ENCODE measurements around the gene WDR27.
"Not testable (repeated sequence)": the region's sequence is repeated elsewhere in the genome, so short reads cannot be mapped to it uniquely, and the experiment has no call there.

The WDR27 gene

GRCh38 chr6:169618526-169619490 is 83.0 kb downstream of the WDR27 start:
- no peak for DNase-seq (ENCODE audit: low read depth in 1 of 2, low spot score in 1 of 2)

GRCh38 chr6:169617562-169617961 is 84.3 kb downstream of the WDR27 start:
- DNase-seq (ENCODE audit: low read depth in 1 of 2, low spot score in 1 of 2): no peak

- DNase-seq (ENCODE audit: low read depth in 1 of 2, low spot score in 1 of 2): not testable (repeated sequence)
Measured at GRCh38 chr6:169608609-169609008, 93.2 kb downstream of the WDR27 start.

- no peak for DNase-seq (ENCODE audit: low read depth in 1 of 2, low spot score in 1 of 2)
Measured at GRCh38 chr6:169604076-169604475, 97.8 kb downstream of the WDR27 start.

- not testable (repeated sequence) for DNase-seq (ENCODE audit: low read depth in 1 of 2, low spot score in 1 of 2)
Measured at GRCh38 chr6:169601129-169601528, 100.7 kb downstream of the WDR27 start.

- DNase-seq (ENCODE audit: low read depth in 1 of 2, low spot score in 1 of 2): no peak
Measured at GRCh38 chr6:169592558-169592957, 109.3 kb downstream of the WDR27 start.

- no peak for DNase-seq (ENCODE audit: low read depth in 1 of 2, low spot score in 1 of 2)
Measured at GRCh38 chr6:169591616-169592015, 110.2 kb downstream of the WDR27 start.

GRCh38 chr6:169590376-169590939 is 111.4 kb downstream of the WDR27 start:
- no peak for DNase-seq (ENCODE audit: low read depth in 1 of 2, low spot score in 1 of 2)

- DNase-seq (ENCODE audit: low read depth in 1 of 2, low spot score in 1 of 2): no peak
Measured at GRCh38 chr6:169589699-169590257, 112.1 kb downstream of the WDR27 start.

GRCh38 chr6:169589293-169589692 is 112.5 kb downstream of the WDR27 start:
- DNase-seq (ENCODE audit: low read depth in 1 of 2, low spot score in 1 of 2): no peak

- DNase-seq (ENCODE audit: low read depth in 1 of 2, low spot score in 1 of 2): no peak
Measured at GRCh38 chr6:169587975-169588374, 113.9 kb downstream of the WDR27 start.

GRCh38 chr6:169583886-169584541 is 117.8 kb downstream of the WDR27 start:
- no peak for DNase-seq (ENCODE audit: low read depth in 1 of 2, low spot score in 1 of 2)

- no peak for DNase-seq (ENCODE audit: low read depth in 1 of 2, low spot score in 1 of 2)
Measured at GRCh38 chr6:169579407-169580111, 122.3 kb downstream of the WDR27 start.

GRCh38 chr6:169577974-169578373 is 123.9 kb downstream of the WDR27 start:
- no peak for DNase-seq (ENCODE audit: low read depth in 1 of 2, low spot score in 1 of 2)

GRCh38 chr6:169577236-169577635 is 124.6 kb downstream of the WDR27 start:
- no peak for DNase-seq (ENCODE audit: low read depth in 1 of 2, low spot score in 1 of 2)

- DNase-seq (ENCODE audit: low read depth in 1 of 2, low spot score in 1 of 2): no peak
Measured at GRCh38 chr6:169575821-169576220, 126.0 kb downstream of the WDR27 start.

- no peak for DNase-seq (ENCODE audit: low read depth in 1 of 2, low spot score in 1 of 2)
Measured at GRCh38 chr6:169575365-169575764, 126.5 kb downstream of the WDR27 start.

GRCh38 chr6:169574420-169574819 is 127.4 kb downstream of the WDR27 start:
- DNase-seq (ENCODE audit: low read depth in 1 of 2, low spot score in 1 of 2): no peak

GRCh38 chr6:169573883-169574282 is 127.9 kb downstream of the WDR27 start:
- DNase-seq (ENCODE audit: low read depth in 1 of 2, low spot score in 1 of 2): no peak

- DNase-seq (ENCODE audit: low read depth in 1 of 2, low spot score in 1 of 2): no peak
Measured at GRCh38 chr6:169571123-169571962, 130.5 kb downstream of the WDR27 start.
